ENCODE results near the gene CMAS. TPM values are rescaled to one million over a fixed set of nuclear protein-coding genes. Genes with fewer than 3 reads are reported as not detected.

The CMAS gene
- total RNA-seq, 1 donor, result 20.6 TPM

DNA sequence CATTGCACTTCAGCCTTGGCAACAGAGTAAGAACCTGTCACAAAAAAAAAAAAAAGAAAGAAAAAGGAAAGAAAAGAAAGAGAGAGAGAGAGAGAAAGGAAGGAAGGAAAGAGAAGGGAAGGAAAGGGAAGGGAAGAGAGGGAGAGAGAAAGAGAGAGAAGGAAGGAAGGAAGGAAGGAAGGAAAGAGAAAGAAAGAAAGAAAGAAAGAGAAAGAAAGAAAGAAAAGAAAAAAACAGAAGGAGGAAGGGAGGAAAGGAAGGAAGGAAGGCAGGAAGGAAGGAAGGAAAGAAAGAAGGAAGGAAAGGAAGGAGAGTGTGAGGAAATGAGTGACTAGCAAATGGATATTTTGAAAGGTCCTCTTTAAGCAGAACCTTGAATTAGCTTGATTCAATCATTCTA lies 13.3 kb upstream of the CMAS start:
- no peaks in the 10 kb centered on the region for H4K20me1 ChIP-seq (ENCODE audit: insufficient read depth, low read length)
- H3K4me1 ChIP-seq (ENCODE audit: insufficient read depth, low read length), result peaks cover 10% of the 10 kb centered on the region
- H3K9me3 ChIP-seq (ENCODE audit: low read depth, low read length), result no peaks in the 10 kb centered on the region
- H3K27me3 ChIP-seq (ENCODE audit: insufficient read depth, low read length), result no peaks in the 10 kb centered on the region
- no peaks in the 10 kb centered on the region for H3K36me3 ChIP-seq (ENCODE audit: insufficient read depth, low read length)
- H3K4me2 ChIP-seq (ENCODE audit: insufficient read depth, low read length), result no peak overlapping the region
- no peak overlapping the region for H3K27ac ChIP-seq (ENCODE audit: low read depth, low read length)
- no peak overlapping the region for H3K4me3 ChIP-seq (ENCODE audit: insufficient read depth, low read length)
- H2AFZ ChIP-seq (ENCODE audit: low read length), result no peak overlapping the region
- DNase-seq (ENCODE audit: insufficient read length, low spot score, missing footprints), result no peak
- no peaks in the 10 kb centered on the region for H3K79me2 ChIP-seq (ENCODE audit: insufficient read depth, low read length)
- TF ChIP-seq, protein P1, sequence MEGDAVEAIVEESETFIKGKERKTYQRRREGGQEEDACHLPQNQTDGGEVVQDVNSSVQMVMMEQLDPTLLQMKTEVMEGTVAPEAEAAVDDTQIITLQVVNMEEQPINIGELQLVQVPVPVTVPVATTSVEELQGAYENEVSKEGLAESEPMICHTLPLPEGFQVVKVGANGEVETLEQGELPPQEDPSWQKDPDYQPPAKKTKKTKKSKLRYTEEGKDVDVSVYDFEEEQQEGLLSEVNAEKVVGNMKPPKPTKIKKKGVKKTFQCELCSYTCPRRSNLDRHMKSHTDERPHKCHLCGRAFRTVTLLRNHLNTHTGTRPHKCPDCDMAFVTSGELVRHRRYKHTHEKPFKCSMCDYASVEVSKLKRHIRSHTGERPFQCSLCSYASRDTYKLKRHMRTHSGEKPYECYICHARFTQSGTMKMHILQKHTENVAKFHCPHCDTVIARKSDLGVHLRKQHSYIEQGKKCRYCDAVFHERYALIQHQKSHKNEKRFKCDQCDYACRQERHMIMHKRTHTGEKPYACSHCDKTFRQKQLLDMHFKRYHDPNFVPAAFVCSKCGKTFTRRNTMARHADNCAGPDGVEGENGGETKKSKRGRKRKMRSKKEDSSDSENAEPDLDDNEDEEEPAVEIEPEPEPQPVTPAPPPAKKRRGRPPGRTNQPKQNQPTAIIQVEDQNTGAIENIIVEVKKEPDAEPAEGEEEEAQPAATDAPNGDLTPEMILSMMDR (IDR thresholded peaks at IDR 0.05; ENCODE audit: extremely low read depth, low read depth, low read length), result no peak

DNA sequence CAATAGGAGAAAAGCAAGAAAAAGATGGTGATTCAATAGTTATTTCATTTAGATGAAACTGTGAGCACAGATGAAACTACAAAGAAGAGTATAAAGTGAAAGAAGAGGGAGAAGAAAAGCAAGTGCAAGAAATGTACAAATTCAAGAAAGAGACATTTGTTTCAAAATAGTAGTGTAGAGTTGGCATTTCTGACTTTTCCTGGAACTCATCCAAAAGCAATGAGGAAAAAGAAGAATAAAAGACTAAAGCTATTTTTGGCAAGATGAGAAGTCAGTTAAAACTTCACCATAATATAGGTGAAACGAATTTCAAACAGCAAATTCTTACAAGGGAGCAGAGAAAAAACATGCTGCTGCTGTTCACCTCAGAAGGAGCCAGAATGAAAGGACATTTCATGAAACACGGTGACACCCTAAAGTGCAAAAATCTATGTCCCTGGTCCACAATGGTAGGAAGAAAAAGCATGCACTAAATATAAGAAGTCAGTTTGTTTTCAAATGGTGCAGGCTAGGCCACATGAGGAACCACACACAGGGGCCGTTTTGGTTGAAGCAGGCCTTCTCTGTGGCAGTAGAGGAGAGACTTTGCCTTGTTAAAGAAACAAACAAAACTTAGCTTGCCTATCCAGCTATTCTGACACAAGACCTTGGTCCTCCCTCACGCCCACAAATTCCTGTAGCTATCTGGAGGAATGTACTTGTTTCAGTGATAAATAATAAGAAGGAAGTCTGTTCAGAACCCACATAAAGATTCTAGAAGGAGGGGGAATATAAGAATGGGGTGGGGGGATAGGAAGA lies 11.1 kb upstream of the CMAS start:
- TF ChIP-seq, protein P1 (IDR thresholded peaks at IDR 0.05; ENCODE audit: extremely low read depth, low read depth, low read length), result no peak
- Histone ChIP-seq H3K36me3 (ENCODE audit: insufficient read depth, low read length) (no peaks in the 10 kb centered on the region), H3K79me2 (ENCODE audit: insufficient read depth, low read length) (no peaks in the 10 kb centered on the region), H2AFZ (ENCODE audit: low read length) (peak overlapping the region; percentile 83), H3K4me2 (ENCODE audit: insufficient read depth, low read length) (peak overlapping the region; percentile 51), H3K4me3 (ENCODE audit: insufficient read depth, low read length) (no peak overlapping the region), H4K20me1 (ENCODE audit: insufficient read depth, low read length) (no peaks in the 10 kb centered on the region), H3K4me1 (ENCODE audit: insufficient read depth, low read length) (peaks cover 10% of the 10 kb centered on the region), H3K27ac (ENCODE audit: low read depth, low read length) (no peak overlapping the region), H3K27me3 (ENCODE audit: insufficient read depth, low read length) (no peaks in the 10 kb centered on the region), H3K9me3 (ENCODE audit: low read depth, low read length) (no peaks in the 10 kb centered on the region)
- no peak for DNase-seq (ENCODE audit: insufficient read length, low spot score, missing footprints)

DNA sequence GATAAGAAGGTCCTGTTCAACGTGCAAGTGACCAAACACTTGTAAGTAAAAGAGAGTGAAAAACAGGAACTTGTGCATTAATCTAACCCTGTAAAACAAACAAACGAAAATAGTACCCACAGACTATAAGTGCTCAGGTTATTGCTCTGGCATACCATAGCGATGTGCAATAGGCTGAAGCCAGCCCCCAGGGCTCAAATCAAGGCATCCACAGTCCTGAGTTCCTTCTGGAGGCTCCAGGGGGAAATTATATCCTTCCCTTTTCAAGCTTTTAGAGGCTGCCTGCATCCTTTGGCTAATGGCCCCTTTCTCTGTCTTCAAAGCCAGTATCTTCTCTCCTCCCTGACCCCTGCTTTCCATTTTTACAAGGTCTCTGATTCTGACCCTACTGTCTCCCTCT lies 8.1 kb upstream of the CMAS start:
- H3K79me2 ChIP-seq (ENCODE audit: insufficient read depth, low read length), result no peaks in the 10 kb centered on the region
- no peak overlapping the region for H2AFZ ChIP-seq (ENCODE audit: low read length)
- no peaks in the 10 kb centered on the region for H3K9me3 ChIP-seq (ENCODE audit: low read depth, low read length)
- no peak overlapping the region for H3K27ac ChIP-seq (ENCODE audit: low read depth, low read length)
- H3K4me2 ChIP-seq (ENCODE audit: insufficient read depth, low read length), result no peak overlapping the region
- no peak overlapping the region for H3K4me3 ChIP-seq (ENCODE audit: insufficient read depth, low read length)
- H3K4me1 ChIP-seq (ENCODE audit: insufficient read depth, low read length), result peaks cover 18% of the 10 kb centered on the region
- H3K27me3 ChIP-seq (ENCODE audit: insufficient read depth, low read length), result no peaks in the 10 kb centered on the region
- no peaks in the 10 kb centered on the region for H3K36me3 ChIP-seq (ENCODE audit: insufficient read depth, low read length)
- no peak for DNase-seq (ENCODE audit: insufficient read length, low spot score, missing footprints)
- TF ChIP-seq, protein P1 (IDR thresholded peaks at IDR 0.05; ENCODE audit: extremely low read depth, low read depth, low read length), result no peak
- no peaks in the 10 kb centered on the region for H4K20me1 ChIP-seq (ENCODE audit: insufficient read depth, low read length)

DNA sequence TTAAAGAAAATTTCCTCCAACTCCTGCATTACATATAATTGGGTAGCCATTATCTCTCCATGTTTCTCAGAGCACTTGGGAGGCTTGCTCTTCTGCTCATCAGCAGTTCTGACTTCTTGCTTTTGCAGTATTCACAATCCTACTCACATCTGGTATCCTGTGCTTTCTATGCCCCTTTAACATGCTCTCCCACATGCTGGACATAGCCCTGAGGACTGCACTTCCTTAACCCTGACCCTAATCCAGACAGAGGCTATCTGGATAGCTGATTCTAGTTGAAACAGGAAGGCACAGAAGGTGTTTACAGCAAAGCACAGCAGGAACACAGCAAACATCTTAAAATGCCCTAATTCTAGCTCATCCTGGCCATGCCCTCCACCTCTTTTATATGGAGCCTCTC lies 7.3 kb upstream of the CMAS start:
- H2AFZ ChIP-seq (ENCODE audit: low read length), result no peak overlapping the region

More for the DNA sequence above, 7.3 kb upstream of the CMAS start:
- TF ChIP-seq, protein P1 (IDR thresholded peaks at IDR 0.05; ENCODE audit: extremely low read depth, low read depth, low read length), result no peak
- Histone ChIP-seq H4K20me1 (ENCODE audit: insufficient read depth, low read length) (no peaks in the 10 kb centered on the region), H3K4me3 (ENCODE audit: insufficient read depth, low read length) (no peak overlapping the region), H3K4me1 (ENCODE audit: insufficient read depth, low read length) (peaks cover 24% of the 10 kb centered on the region), H3K27ac (ENCODE audit: low read depth, low read length) (no peak overlapping the region), H3K4me2 (ENCODE audit: insufficient read depth, low read length) (no peak overlapping the region), H3K9me3 (ENCODE audit: low read depth, low read length) (no peaks in the 10 kb centered on the region), H3K27me3 (ENCODE audit: insufficient read depth, low read length) (no peaks in the 10 kb centered on the region), H3K36me3 (ENCODE audit: insufficient read depth, low read length) (no peaks in the 10 kb centered on the region), H3K79me2 (ENCODE audit: insufficient read depth, low read length) (no peaks in the 10 kb centered on the region)
- no peak for DNase-seq (ENCODE audit: insufficient read length, low spot score, missing footprints)
